GM21786 (cell line): ENCODE results near the gene NECAB3.
"Not testable (repeated sequence)": the region's sequence is repeated elsewhere in the genome, so short reads cannot be mapped to it uniquely, and the experiment has no call there.

Experiments used
- ATAC-seq: cut with Tn5 transposase; IDR thresholded peaks from one replicate; pipeline ENCODE4 v1.9.1; 2021; ENCODE audit not compliant: unreplicated experiment

Gene NECAB3

DNA sequence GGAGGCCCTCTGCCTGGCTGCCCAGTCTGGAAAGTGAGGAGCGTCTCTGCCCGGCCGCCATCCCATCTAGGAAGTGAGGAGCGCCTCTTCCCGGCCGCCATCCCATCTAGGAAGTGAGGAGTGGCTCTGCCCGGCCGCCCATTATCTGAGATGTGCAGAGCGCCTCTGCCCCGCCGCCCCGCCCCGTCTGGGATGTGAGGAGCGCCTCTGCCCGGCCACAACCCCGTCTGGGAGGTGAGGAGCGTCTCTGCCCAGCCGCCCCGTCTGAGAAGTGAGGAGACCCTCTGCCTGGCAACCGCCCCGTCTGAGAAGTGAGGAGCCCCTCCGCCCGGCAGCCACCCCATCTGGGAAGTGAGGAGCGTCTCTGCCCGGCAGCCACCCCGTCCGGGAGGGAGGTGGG, 24.7 kb upstream of the NECAB3 start:
- ATAC-seq: not testable (repeated sequence)

DNA sequence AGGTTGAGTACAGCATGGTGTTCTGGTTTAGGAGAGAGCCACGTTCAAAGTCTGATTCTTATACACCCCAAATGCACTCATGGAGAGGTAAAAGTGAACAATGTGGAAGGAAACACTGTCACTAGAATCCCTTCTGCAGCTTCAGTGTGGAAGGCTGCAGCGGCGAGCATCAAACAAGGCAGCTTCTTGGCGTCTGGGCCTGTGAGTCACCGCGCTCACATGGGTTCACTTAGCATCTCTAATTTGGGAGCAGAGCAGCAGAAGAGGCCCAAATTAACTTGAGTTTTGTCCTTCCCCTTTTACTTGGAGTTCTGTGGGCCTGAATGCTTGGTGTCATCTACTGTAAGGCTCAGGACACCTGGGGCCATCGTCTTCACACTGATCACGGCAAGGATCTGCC, 22.9 kb upstream of the NECAB3 start:
- ATAC-seq: no peak

GRCh38 chr20:33696448-33696847, 22.2 kb upstream of the NECAB3 start:
- no peak for ATAC-seq

DNA sequence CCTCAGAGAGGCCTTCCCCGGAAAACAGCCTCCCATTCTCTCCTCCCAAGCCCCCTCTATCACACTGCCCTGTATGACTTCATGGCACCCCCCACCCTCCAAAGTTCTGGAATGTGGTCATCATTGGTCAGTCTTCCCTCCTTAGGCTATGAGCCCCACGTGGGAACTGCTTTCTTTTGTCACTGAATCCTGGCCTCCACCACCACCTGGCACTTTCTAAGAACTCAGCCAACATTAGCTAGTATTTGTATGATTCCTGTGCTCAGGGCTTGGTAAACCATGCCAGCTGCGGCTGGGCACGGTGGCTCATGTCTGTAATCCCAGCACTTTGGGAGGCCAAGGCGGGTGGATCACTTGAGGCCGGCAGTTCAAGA, 20.4 kb upstream of the NECAB3 start:
- ATAC-seq: no peak

DNA sequence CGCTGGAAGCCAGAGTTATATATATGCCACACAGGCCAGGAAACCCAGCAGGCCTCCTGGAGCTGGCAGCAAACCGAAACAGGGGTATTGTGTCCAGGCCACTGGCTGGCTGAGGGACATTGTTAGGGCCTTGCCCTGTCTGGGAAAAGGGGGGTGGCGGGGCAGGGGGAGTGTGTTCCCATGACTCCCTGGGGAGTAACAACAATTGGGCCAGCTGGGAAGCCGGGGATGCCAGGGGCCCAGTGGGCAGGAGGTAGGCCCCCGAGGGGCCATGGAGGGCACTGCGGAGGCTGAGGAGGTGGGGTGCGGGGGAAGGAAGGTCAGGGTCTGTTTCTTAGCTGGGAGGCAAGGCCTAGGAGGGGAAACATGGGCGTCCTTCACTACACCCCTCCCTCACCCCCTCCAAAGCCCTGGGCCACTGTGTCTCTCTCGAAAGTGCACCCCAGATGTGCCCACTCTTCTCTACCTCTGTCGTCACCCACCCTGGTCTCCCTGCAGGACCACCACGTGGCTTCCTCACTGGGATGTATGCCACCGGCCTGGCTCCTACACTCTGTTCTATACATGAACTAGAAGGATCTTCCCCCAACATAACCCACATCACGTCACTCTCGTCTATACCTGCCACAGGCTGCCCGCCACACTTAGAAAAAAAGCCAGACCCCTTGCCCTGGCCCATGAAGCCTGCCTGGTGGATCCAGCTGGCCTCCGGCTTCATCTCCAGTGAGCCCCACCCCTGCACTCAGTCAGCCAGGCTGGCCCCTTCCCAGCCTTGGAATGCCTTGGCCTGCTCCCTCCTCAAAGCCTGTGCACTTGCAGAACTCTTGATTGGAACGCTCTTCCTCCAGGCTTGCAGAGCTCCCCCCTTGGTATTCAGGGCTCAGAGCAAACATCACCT, 19.8 kb upstream of the NECAB3 start:
- ATAC-seq: no peak

- no peak for ATAC-seq
Measured at GRCh38 chr20:33693289-33693688, 19.1 kb upstream of the NECAB3 start.

GRCh38 chr20:33689973-33690372, 15.7 kb upstream of the NECAB3 start:
- ATAC-seq: no peak

GRCh38 chr20:33689493-33689892, 15.3 kb upstream of the NECAB3 start:
- no peak for ATAC-seq

GRCh38 chr20:33688938-33689424, 14.8 kb upstream of the NECAB3 start:
- ATAC-seq: no peak

DNA sequence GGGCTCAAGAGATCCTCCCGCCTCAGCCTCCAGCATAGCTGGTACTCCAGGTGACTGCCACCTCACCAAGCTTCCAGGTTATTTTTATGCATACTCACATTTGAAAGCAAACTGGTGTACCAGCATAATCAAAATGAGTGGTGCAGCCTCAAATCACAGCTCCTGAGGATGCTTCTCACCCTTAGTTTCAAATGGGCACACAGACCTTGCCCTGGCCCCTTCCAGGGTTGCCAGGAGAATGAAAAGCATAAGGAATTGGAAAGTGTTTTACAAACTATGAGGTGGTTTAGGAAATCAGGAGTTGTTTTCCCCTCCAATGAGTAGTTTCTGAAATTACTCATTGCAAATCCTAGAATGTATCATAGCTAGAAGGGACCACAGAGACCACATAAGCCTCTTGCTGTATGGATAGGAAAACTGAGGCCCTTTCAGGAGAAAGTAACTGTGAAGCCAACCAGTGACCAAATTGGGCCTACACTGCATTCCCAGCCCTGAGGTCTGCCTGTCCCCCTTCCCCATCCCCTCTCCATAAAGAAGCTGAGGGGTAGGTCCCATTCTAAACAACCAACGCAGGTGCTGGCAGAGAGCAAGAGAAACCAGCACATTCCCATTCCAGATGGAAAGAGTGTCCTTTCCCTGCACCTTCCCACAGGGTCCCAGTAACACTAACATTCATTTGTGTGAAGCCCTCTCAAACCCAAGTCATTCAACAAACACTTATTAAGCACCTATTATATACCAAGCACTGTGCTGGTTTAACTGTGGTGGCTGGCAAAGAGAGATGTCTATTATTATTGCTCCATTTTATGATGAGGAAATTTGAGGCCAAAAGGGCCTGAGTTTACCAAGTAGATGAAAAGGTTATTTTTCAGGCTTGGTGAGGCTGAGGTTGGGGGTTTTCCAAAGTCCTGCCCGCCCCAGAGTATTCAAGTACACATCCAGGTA, 14.0 kb upstream of the NECAB3 start:
- no peak for ATAC-seq

DNA sequence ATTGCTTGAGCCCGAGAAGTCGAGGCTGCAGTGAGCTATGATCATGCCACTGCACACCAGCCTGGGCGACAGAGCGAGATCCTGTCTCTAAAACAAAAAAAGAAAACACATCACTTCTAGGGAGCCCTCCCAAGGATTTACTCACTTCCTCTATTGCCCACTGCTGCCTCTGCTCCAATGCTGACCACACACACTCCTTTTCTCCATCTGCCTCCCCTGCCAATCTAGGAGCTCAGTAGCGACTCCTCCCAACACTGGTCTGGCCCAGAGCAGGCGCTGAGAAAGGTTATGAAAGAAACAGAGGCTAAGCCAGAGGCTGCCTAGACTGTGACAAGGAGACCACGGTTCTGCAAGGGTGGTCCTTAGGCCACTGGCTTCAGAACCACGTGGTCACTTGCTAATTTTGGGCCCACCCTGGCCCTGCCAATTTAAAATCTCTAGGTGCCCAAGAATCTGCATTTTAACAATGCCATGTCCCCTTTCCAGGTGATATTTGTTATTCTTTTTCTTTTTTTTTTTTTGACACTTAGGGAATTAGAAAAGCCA, 13.2 kb upstream of the NECAB3 start:
- ATAC-seq: no peak

- no peak for ATAC-seq
Measured at GRCh38 chr20:33686984-33687366, 12.7 kb upstream of the NECAB3 start.

- ATAC-seq: peak; percentile 76
Measured at GRCh38 chr20:33686100-33686983, 12.1 kb upstream of the NECAB3 start, which contains the start of gene E2F1. Gene E2F1 (minus strand): TSS chr20:33686385. CDS start chr20:33686264, 121 bp downstream.

DNA sequence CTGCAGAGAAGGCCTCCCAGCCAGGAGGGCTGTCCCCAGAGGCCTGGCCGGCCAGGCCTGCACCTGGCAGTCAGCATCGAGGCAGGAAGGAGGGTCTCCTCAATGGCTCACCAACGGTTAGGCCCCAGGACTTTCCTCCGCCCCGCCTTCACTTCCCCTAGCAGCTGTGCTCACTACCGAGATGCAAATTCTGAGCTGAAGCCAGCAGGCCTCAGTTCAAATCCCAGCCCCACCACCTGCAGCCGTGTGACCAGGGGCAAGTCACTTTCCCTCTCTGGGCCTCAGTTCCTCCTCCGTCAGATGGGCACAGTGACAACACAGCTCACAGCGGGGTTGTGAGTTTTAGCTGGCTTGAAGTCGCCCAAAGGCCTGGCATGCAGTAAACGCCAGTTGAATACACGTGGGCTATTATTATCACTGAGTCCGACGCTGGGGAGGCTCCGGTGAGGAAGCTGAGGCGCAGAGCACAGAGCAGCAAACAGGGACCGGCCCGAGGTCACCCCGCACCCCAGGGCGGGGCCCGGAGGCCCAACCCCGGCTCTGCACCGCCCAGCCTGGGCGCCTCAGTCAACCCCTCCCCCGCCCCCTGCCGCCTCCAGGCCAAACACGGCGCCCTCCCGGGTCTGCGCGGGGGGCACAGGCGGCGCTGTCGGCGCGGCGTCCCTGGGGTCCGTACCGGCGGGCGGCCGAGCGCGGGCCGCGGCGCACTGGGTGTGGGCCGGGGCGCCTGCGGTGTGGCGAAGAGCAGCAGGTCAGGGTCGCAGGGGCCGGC, 11.3 kb upstream of the NECAB3 start:
- ATAC-seq: peak; percentile 33

DNA sequence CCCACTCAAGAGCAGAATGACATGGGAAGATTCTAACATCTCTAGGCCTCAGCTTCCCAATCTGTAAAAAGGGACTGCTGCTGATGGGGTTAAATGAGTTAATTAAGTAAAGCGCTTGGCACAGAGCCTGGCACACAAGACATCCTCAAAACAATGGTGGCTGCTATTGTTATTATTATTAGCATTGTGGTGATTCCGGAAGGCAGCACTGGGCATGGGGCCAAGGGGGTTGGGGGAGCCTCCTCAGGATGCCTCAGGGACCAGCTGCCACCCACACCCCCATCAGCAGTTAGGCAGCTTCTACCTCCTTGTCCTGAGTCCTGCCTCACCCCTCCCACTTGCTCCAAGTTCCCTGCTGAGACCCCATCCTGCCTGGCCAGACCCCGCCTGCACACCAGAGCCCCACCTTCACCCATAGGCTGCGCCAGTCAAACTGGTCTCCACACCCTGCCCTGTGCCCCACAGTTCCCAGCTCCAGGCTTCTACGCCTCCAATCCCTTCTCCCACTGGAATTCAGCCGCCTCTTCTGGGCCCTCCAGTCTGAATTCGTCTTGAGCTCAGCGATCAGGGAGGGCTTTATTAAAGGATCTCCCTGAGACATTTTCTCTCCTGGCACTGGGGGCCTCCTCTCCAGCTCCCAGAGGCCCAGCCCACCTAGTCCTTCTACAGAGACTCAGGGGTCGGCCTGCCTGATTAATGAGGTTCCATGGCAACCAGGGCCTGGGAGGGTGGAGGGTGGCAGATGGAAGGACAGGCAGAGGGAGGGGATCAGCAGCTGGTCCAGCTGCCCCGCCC, 10.5 kb upstream of the NECAB3 start:
- ATAC-seq: no peak

GRCh38 chr20:33681728-33682353, 7.6 kb upstream of the NECAB3 start:
- no peak for ATAC-seq

- no peak for ATAC-seq
Measured at GRCh38 chr20:33681288-33681687, 7.1 kb upstream of the NECAB3 start.

DNA sequence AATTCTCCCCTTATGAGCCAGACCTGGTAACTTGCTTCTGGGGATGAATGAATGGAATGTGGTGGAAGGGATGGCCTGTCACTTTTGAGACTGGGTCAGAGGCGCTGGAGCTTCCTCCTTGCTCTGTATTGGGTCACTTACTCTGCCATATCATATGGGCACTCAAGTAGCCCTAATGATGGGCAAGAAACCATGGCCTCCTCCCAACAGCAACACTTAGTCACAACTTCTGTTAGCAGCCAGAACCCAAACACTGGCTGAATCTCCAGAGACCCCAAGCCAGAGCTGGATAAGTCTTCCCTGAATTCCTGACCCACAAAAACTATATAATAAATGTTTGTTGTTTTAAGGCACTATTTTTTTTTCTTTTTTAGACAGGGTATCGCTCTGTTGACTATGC, 6.5 kb upstream of the NECAB3 start:
- ATAC-seq: no peak
